Lower lobe of right lung (tissue), 2 donors: ENCODE data around the gene RETREG1. TPM values are rescaled to one million over a fixed set of nuclear protein-coding genes. Genes with fewer than 3 reads are reported as not detected.
A peak's percentile ranks its signal among the peaks of the same experiment; 100 is the strongest.

Experiments used
- ATAC-seq, 2 donors: fragments of 200-7000 bp; cut with Tn5 transposase; one replicate each; pipeline ENCODE4 v1.9.1; 2020 to 2022; ENCODE audit warnings: mild to moderate bottlenecking in 2 of 2, moderate library complexity in 2 of 2
- DNase-seq: peaks from one replicate; pipeline ENCODE4 v3.0.0-alpha.2; 2020
- H3K27ac ChIP-seq: fragments of 200-600 bp; one replicate; pipeline ENCODE4 v1.8.0; 2022
- H3K27me3 ChIP-seq: fragments of 200-600 bp; one replicate; pipeline ENCODE4 v1.8.0; 2022; ENCODE audit warnings: low read depth
- H3K36me3 ChIP-seq: fragments of 200-600 bp; one replicate; pipeline ENCODE4 v1.8.0; 2022; ENCODE audit warnings: mild to moderate bottlenecking
- H3K4me1 ChIP-seq: fragments of 200-600 bp; one replicate; pipeline ENCODE4 v1.8.0; 2022
- H3K4me3 ChIP-seq: fragments of 200-600 bp; one replicate; pipeline ENCODE4 v1.8.0; 2022; ENCODE audit warnings: mild to moderate bottlenecking
- H3K9me3 ChIP-seq: fragments of 200-600 bp; one replicate; pipeline ENCODE4 v1.8.0; 2022
- CTCF ChIP-seq: fragments of 200-600 bp; IDR thresholded peaks from one replicate; pipeline ENCODE4 v1.8.0; 2022; ENCODE audit warnings: antibody characterized with exemption, mild to moderate bottlenecking
- intact Hi-C: fragments of 100-400 bp; cut with DNase I; formaldehyde crosslinking; loops from one replicate; pipeline ENCODE4 v1.11.0; 2022
- total RNA-seq: library from RNA; stranded (reverse); fragmentation: NEBNext Ultra II Directional; extraction: Animal tissue kit (Norgen Biotek cat#: 25700); gene quantifications from one replicate; pipeline ENCODE4 v1.2.1, GENCODE V29; 2021
- donor health status: DM: no; HTN: yes; CAD: no; lungs with severe emphysema.

RETREG1 gene
- total RNA-seq, 1 donor from 2014 or later = 20.6 TPM

- no peaks in the 10 kb centered on the region for H3K36me3 ChIP-seq
- DNase-seq (no peak), ATAC-seq (no peak)
- H3K27ac ChIP-seq = no peak overlapping the region
- H3K27me3 ChIP-seq = no peaks in the 10 kb centered on the region
- no peaks in the 10 kb centered on the region for H3K4me1 ChIP-seq
- intact Hi-C loops = no loop called here
- H3K9me3 ChIP-seq = no peaks in the 10 kb centered on the region
- no peak overlapping the region for H3K4me3 ChIP-seq
- TF ChIP-seq CTCF = no peak
These were observed 106.7 kb downstream of the RETREG1 start for GRCh38 chr5:16510098-16510497.

DNA sequence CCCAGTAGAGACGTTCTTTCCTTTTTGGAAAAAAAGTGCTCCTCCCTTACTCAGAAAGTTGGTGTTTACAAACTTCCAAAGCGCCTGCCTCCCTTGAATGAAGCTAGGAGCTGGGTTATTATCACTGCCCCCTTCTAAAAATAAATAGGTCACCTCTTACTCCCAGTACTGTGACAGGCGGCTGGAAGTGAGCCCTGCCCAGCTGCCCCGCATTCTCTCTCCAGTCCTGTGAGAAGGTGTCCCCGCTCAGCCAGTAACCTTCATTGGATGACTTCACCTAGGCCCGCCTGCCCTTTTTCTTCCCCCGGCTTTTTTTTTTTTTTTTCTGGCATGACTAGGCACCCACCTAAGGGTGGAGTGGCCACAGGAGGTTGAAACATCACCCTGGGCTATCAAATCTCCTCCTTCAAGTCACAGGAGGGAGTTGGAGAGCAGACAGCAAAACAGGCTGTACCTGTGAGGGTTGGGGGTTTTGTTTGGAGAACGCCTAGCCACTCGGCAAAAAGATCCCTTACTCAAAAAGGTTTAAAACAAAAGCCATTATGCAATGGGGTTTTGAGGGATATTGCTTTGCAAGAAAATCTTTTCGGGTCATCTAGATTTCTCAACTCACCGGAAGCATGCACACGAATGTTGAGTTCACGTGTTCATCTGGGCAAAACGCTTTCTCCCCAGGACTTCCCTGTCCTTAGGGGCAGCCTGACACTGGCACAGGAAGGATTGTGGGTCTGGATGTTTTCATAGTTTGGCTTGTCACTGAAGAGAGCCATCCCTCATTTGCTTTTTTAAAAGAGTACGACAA lies 107.9 kb downstream of the RETREG1 start:
- H3K27me3 ChIP-seq = no peaks in the 10 kb centered on the region
- intact Hi-C loops = no loop called here
- no peaks in the 10 kb centered on the region for H3K36me3 ChIP-seq
- no peak for TF ChIP-seq CTCF
- ATAC-seq (peak; percentile 92 to 96), DNase-seq (peak; percentile 76)
- H3K4me1 ChIP-seq = no peaks in the 10 kb centered on the region
- peak overlapping the region; percentile 35 for H3K4me3 ChIP-seq
- H3K9me3 ChIP-seq = no peaks in the 10 kb centered on the region
- H3K27ac ChIP-seq = peak overlapping the region; percentile 76

DNA sequence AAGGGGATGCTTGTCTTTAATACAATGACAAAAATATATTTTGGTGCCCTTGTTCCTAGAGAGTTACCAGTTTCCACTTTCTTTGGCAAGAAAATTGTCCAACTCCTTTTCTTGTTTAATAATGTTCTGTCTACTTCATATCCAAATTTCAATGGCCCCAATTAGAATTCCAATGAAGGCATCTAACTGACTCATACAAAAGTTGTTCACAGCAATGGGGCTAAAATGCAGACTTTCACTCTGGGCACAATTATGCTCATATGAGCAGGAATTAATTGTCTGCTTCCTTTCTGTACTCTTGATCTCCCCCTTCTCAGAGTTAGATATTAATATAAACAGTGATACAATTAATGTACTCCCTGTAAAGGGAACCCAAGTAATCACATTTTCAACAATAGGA lies 109.1 kb downstream of the RETREG1 start:
- no peaks in the 10 kb centered on the region for H3K27me3 ChIP-seq
- no peaks in the 10 kb centered on the region for H3K9me3 ChIP-seq
- no peaks in the 10 kb centered on the region for H3K4me1 ChIP-seq
- peak in 1 of 2 donors; percentile 25 for ATAC-seq
- no peaks in the 10 kb centered on the region for H3K36me3 ChIP-seq
- no peak for DNase-seq
- H3K4me3 ChIP-seq = peak overlapping the region; percentile 35
- no peak for TF ChIP-seq CTCF
- intact Hi-C loops = no loop called here
- H3K27ac ChIP-seq = peak overlapping the region; percentile 76

GRCh38 chr5:16505904-16506303 lies 110.9 kb downstream of the RETREG1 start:
- no peaks in the 10 kb centered on the region for H3K36me3 ChIP-seq
- H3K4me1 ChIP-seq = no peaks in the 10 kb centered on the region
- no peak overlapping the region for H3K4me3 ChIP-seq
- ATAC-seq (no peak), DNase-seq (no peak)
- H3K9me3 ChIP-seq = no peaks in the 10 kb centered on the region
- no peaks in the 10 kb centered on the region for H3K27me3 ChIP-seq
- H3K27ac ChIP-seq = no peak overlapping the region
- TF ChIP-seq CTCF = no peak
- intact Hi-C loops = no loop called here

GRCh38 chr5:16505140-16505891 lies 111.5 kb downstream of the RETREG1 start:
- intact Hi-C loops = no loop called here
- DNase-seq (no peak), ATAC-seq (no peak)
- Histone ChIP-seq H3K4me1 (no peaks in the 10 kb centered on the region), H3K27ac (no peak overlapping the region), H3K36me3 (no peaks in the 10 kb centered on the region), H3K27me3 (no peaks in the 10 kb centered on the region), H3K4me3 (no peak overlapping the region), H3K9me3 (no peaks in the 10 kb centered on the region)
- TF ChIP-seq CTCF = no peak
